Measurements from ENCODE around the gene SCYGR5.
"Not testable (repeated sequence)": the region's sequence is repeated elsewhere in the genome, so short reads cannot be mapped to it uniquely, and the experiment has no call there.

Gene SCYGR5

GRCh38 chr2:227666631-227667170, at the start of gene SCYGR5:
TSS of gene SCYGR5 (plus strand) at chr2:227666804. CDS start at chr2:227666804, 0 bp downstream.
- not testable (repeated sequence) for DNase-seq

GRCh38 chr2:227617316-227618230, 49.0 kb upstream of the SCYGR5 start, which contains the start of gene SCYGR4:
TSS of gene SCYGR4 (plus strand) at chr2:227617498. CDS start at chr2:227617498, 0 bp downstream.
- no peak for DNase-seq

- DNase-seq: no peak
These were observed 43.4 kb upstream of the SCYGR5 start for GRCh38 chr2:227623226-227623625.

- no peak for DNase-seq
These were observed 41.2 kb upstream of the SCYGR5 start for GRCh38 chr2:227625420-227625819.

GRCh38 chr2:227626580-227627151, 39.9 kb upstream of the SCYGR5 start:
- DNase-seq: no peak

- DNase-seq: no peak
These were observed 38.8 kb upstream of the SCYGR5 start for GRCh38 chr2:227627769-227628168.

- DNase-seq: no peak
These were observed 37.2 kb upstream of the SCYGR5 start for GRCh38 chr2:227629435-227629834.

- no peak for DNase-seq
These were observed 36.3 kb upstream of the SCYGR5 start for GRCh38 chr2:227630322-227630721.

GRCh38 chr2:227632827-227633226, 33.8 kb upstream of the SCYGR5 start:
- DNase-seq: no peak

GRCh38 chr2:227634201-227634600, 32.4 kb upstream of the SCYGR5 start:
- DNase-seq: no peak

- no peak for DNase-seq
These were observed 23.9 kb upstream of the SCYGR5 start for GRCh38 chr2:227642656-227643055.

- no peak for DNase-seq
These were observed 22.5 kb upstream of the SCYGR5 start for GRCh38 chr2:227643990-227644551.

- no peak for DNase-seq
These were observed 13.2 kb upstream of the SCYGR5 start for GRCh38 chr2:227653419-227653818.

- no peak for DNase-seq
These were observed 12.2 kb upstream of the SCYGR5 start for GRCh38 chr2:227654426-227654825.

GRCh38 chr2:227655454-227655853, 11.2 kb upstream of the SCYGR5 start:
- DNase-seq: no peak

- DNase-seq: no peak
These were observed 9.3 kb upstream of the SCYGR5 start for GRCh38 chr2:227657199-227657845.

- DNase-seq: no peak
These were observed 5.5 kb upstream of the SCYGR5 start for GRCh38 chr2:227661025-227661649.

GRCh38 chr2:227661827-227662226, 4.8 kb upstream of the SCYGR5 start:
- no peak for DNase-seq

- DNase-seq: no peak
These were observed 1.2 kb upstream of the SCYGR5 start for GRCh38 chr2:227665189-227665940.

- no peak for DNase-seq
These were observed 4.7 kb downstream of the SCYGR5 start for GRCh38 chr2:227671170-227671905.

GRCh38 chr2:227673620-227674019, 7.0 kb downstream of the SCYGR5 start:
- not testable (repeated sequence) for DNase-seq
